Keratinocyte (primary cell): ENCODE results near the gene DCTD. TPM values are rescaled to one million over a fixed set of nuclear protein-coding genes. Genes with fewer than 3 reads are reported as not detected.

Source experiments
- DNase-seq: peaks from one replicate; pipeline ENCODE4 v3.0.0-alpha.2; 2011; ENCODE audit warnings: low read depth, missing footprints, low spot score
- FAIRE-seq: peaks from 2 replicates; lab custom pipeline; 2011; peaks lifted over from hg19 to GRCh38; lab: Jason Lieb, UNC
- H2AFZ ChIP-seq: 2 replicates; pipeline ENCODE4 v1.6.0; 2012; ENCODE audit warnings: low read length, control low read depth, inconsistent platforms; ENCODE audit not compliant: control insufficient read depth
- H3K27ac ChIP-seq: 2 replicates; pipeline ENCODE4 v1.5.1; 2011; ENCODE audit warnings: low read length; ENCODE audit not compliant: control insufficient read depth, insufficient read depth
- H3K27me3 ChIP-seq: 3 replicates; pipeline ENCODE4 v1.6.0; 2011; ENCODE audit warnings: low read length; ENCODE audit not compliant: control insufficient read depth, insufficient read depth; ENCODE audit errors: extremely low read depth
- H3K36me3 ChIP-seq, 2 experiments: 2 replicates in 1 of 2; 3 replicates in 1 of 2; pipeline ENCODE4 v1.5.1; 2011; ENCODE audit warnings: low read length in 2 of 2, mild to moderate bottlenecking in 1 of 2; ENCODE audit not compliant: control insufficient read depth in 2 of 2, insufficient read depth in 2 of 2; ENCODE audit errors: extremely low read depth in 1 of 2
- H3K4me1 ChIP-seq: 3 replicates; pipeline ENCODE4 v1.5.1; 2011; ENCODE audit warnings: low read length; ENCODE audit not compliant: control insufficient read depth, insufficient read depth; ENCODE audit errors: extremely low read depth
- H3K4me2 ChIP-seq: 3 replicates; pipeline ENCODE4 v1.6.0; 2011; ENCODE audit warnings: low read depth, low read length; ENCODE audit not compliant: control insufficient read depth, insufficient read depth; ENCODE audit errors: extremely low read depth
- H3K4me3 ChIP-seq, 3 experiments: fragments of 200-600 bp in 1 of 3; sonication (generic) in 1 of 3; 2 replicates in 2 of 3; 3 replicates in 1 of 3; pipeline ENCODE4 v1.5.1; 2011 to 2016; ENCODE audit warnings: low read length in 3 of 3, mild to moderate bottlenecking in 3 of 3, control low read depth in 2 of 3, inconsistent platforms in 1 of 3, low read depth in 1 of 3, mixed read lengths in 1 of 3, mixed run types in 1 of 3, moderate library complexity in 1 of 3; ENCODE audit not compliant: control insufficient read depth in 2 of 3, insufficient read depth in 2 of 3; ENCODE audit errors: extremely low read depth in 1 of 3
- H3K79me2 ChIP-seq: 2 replicates; pipeline ENCODE4 v1.6.0; 2012; ENCODE audit warnings: low read length; ENCODE audit not compliant: control insufficient read depth, insufficient read depth
- H3K9ac ChIP-seq: 3 replicates; pipeline ENCODE4 v1.6.0; 2011; ENCODE audit warnings: low read length; ENCODE audit not compliant: control insufficient read depth, insufficient read depth; ENCODE audit errors: extremely low read depth
- H3K9me1 ChIP-seq: 3 replicates; pipeline ENCODE4 v1.6.0; 2011; ENCODE audit warnings: low read length; ENCODE audit not compliant: control insufficient read depth, insufficient read depth; ENCODE audit errors: extremely low read depth
- H3K9me3 ChIP-seq: 2 replicates; pipeline ENCODE4 v1.5.1; 2012; ENCODE audit warnings: low read depth, low read length; ENCODE audit not compliant: control insufficient read depth
- H4K20me1 ChIP-seq: 3 replicates; pipeline ENCODE4 v1.6.0; 2011; ENCODE audit warnings: low read length; ENCODE audit not compliant: control insufficient read depth, insufficient read depth; ENCODE audit errors: extremely low read depth
- EZH2 ChIP-seq: IDR thresholded peaks from one replicate; pipeline ENCODE4 v1.6.1; 2012; ENCODE audit warnings: inconsistent platforms, mild to moderate bottlenecking, low read length, moderate library complexity
- dilution Hi-C: fragments of 300-500 bp; cut with MboI; formaldehyde crosslinking; loops from one replicate; pipeline ENCODE4 v1.7.0; 2020; ENCODE audit warnings: low sequenced_read_pairs; ENCODE audit not compliant: extremely low pct_ligation_motif_present
- polyA plus RNA-seq, 5 experiments: library from polyadenylated mRNA; depleted of rRNA in 3 of 5; stranded (reverse) in 3 of 5; stranded (forward) in 1 of 5; unstranded in 1 of 5; fragments of >200 nt; gene quantifications; 1 replicate in 1 of 5; 2 replicates in 3 of 5; 3 replicates in 1 of 5; pipeline versions ENCODE4 v1.2.1 to v1.2.3, GENCODE V29; 2011 to 2012; ENCODE audit warnings: missing spikeins in 2 of 5, low read depth in 1 of 5, low replicate concordance in 1 of 5
- TF ChIP-seq, protein P1 (sequence below), 3 experiments: IDR thresholded peaks in 1 of 3; conservative IDR thresholded peaks in 1 of 3; optimal IDR thresholded peaks in 1 of 3; 2 replicates in 2 of 3; 3 replicates in 1 of 3; pipeline versions ENCODE3 to v1.5.1; 2011; ENCODE audit warnings: low read length in 3 of 3, mild to moderate bottlenecking in 3 of 3, moderate library complexity in 2 of 3, control low read depth in 1 of 3, inconsistent platforms in 1 of 3; ENCODE audit not compliant: insufficient read depth in 2 of 3; ENCODE audit errors: extremely low read depth in 1 of 3

Gene DCTD
- polyA plus RNA-seq, 1 donor (not counting 4 experiments of a cell fraction or from before 2014, with no cell fraction given), result 119 TPM

DNA sequence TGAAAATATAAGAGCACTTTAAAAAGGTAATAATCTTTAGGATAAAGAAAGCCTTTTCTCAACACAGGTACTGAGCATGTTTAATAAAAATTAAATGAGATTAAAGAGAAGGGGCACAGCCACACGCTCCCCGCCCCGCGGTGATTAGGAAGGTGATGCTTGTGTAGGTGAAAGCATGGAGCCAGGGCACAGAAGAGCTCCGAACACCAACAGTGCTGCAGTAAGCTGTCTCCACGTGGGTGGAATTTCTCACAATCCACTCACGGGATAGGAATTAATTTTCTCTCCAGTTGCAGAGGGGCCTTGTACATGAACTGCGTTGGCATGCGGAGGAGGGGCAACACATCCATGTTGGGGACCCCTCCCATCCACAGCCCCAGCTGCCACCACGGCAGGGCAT, 27.0 kb downstream of the DCTD start:
- dilution Hi-C loops, result no loop called here
- no peaks in the 10 kb centered on the region for H3K9me3 ChIP-seq
- no peak for DNase-seq
- H3K9me1 ChIP-seq, result no peaks in the 10 kb centered on the region
- H3K27me3 ChIP-seq, result no peaks in the 10 kb centered on the region
- no peak for FAIRE-seq
- no peaks in the 10 kb centered on the region for H4K20me1 ChIP-seq
- TF ChIP-seq EZH2, result no peak
- TF ChIP-seq, protein P1, sequence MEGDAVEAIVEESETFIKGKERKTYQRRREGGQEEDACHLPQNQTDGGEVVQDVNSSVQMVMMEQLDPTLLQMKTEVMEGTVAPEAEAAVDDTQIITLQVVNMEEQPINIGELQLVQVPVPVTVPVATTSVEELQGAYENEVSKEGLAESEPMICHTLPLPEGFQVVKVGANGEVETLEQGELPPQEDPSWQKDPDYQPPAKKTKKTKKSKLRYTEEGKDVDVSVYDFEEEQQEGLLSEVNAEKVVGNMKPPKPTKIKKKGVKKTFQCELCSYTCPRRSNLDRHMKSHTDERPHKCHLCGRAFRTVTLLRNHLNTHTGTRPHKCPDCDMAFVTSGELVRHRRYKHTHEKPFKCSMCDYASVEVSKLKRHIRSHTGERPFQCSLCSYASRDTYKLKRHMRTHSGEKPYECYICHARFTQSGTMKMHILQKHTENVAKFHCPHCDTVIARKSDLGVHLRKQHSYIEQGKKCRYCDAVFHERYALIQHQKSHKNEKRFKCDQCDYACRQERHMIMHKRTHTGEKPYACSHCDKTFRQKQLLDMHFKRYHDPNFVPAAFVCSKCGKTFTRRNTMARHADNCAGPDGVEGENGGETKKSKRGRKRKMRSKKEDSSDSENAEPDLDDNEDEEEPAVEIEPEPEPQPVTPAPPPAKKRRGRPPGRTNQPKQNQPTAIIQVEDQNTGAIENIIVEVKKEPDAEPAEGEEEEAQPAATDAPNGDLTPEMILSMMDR (optimal IDR thresholded peaks at IDR 0.05 in 1 of 3, IDR thresholded peaks at IDR 0.05 in 1 of 3, conservative IDR thresholded peaks at IDR 0.05 in 1 of 3; ENCODE audit: extremely low read depth in 1 of 3, insufficient read depth in 2 of 3, low read length in 3 of 3), result no peak
- no peak overlapping the region for H3K9ac ChIP-seq
- H3K27ac ChIP-seq, result no peak overlapping the region
- peaks cover 20 to 23% of the 10 kb centered on the region in 2 experiments for H3K36me3 ChIP-seq
- H3K79me2 ChIP-seq, result no peaks in the 10 kb centered on the region
- no peaks in the 10 kb centered on the region for H3K4me1 ChIP-seq
- H3K4me3 ChIP-seq, result no peak overlapping the region
- H2AFZ ChIP-seq, result no peak overlapping the region
- no peak overlapping the region for H3K4me2 ChIP-seq

DNA sequence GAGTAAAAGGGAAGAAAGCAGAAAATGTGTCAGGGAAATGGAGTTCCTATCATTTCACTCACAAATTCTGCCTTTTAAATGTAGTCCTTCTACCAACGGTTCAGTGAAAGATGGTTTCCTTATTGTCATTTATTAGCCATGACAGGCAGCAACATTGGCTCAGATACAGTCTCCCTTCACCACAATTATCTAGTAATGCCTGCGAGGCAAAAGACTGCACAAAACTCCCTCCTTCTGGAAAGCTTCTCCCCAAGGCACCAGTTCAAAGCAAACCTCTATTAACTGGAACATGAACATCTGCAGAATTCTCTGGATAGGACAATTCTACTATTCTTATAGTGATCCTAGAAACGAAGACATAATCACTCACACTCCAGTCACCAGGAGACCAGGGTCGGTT, 28.3 kb downstream of the DCTD start:
- no peak overlapping the region for H3K27ac ChIP-seq
- no peaks in the 10 kb centered on the region for H3K9me3 ChIP-seq
- H3K4me3 ChIP-seq, result no peak overlapping the region
- DNase-seq, result no peak
- dilution Hi-C loops, result no loop called here
- peaks cover 16 to 26% of the 10 kb centered on the region in 2 experiments for H3K36me3 ChIP-seq
- no peaks in the 10 kb centered on the region for H3K9me1 ChIP-seq
- no peaks in the 10 kb centered on the region for H3K79me2 ChIP-seq
- H2AFZ ChIP-seq, result no peak overlapping the region
- no peak overlapping the region for H3K4me2 ChIP-seq
- no peaks in the 10 kb centered on the region for H3K4me1 ChIP-seq
- no peaks in the 10 kb centered on the region for H4K20me1 ChIP-seq
- FAIRE-seq, result no peak
- TF ChIP-seq, protein P1 (optimal IDR thresholded peaks at IDR 0.05 in 1 of 3, IDR thresholded peaks at IDR 0.05 in 1 of 3, conservative IDR thresholded peaks at IDR 0.05 in 1 of 3; ENCODE audit: extremely low read depth in 1 of 3, insufficient read depth in 2 of 3, low read length in 3 of 3), result no peak
- TF ChIP-seq EZH2, result no peak
- H3K9ac ChIP-seq, result no peak overlapping the region
- H3K27me3 ChIP-seq, result no peaks in the 10 kb centered on the region
